ENCODE measurements around the gene KIF6. TPM values are rescaled to one million over a fixed set of nuclear protein-coding genes. Genes with fewer than 3 reads are reported as not detected.

Gene KIF6
- total RNA-seq, 2 donors from 2014 or later = 0.09 to 0.97 TPM

DNA sequence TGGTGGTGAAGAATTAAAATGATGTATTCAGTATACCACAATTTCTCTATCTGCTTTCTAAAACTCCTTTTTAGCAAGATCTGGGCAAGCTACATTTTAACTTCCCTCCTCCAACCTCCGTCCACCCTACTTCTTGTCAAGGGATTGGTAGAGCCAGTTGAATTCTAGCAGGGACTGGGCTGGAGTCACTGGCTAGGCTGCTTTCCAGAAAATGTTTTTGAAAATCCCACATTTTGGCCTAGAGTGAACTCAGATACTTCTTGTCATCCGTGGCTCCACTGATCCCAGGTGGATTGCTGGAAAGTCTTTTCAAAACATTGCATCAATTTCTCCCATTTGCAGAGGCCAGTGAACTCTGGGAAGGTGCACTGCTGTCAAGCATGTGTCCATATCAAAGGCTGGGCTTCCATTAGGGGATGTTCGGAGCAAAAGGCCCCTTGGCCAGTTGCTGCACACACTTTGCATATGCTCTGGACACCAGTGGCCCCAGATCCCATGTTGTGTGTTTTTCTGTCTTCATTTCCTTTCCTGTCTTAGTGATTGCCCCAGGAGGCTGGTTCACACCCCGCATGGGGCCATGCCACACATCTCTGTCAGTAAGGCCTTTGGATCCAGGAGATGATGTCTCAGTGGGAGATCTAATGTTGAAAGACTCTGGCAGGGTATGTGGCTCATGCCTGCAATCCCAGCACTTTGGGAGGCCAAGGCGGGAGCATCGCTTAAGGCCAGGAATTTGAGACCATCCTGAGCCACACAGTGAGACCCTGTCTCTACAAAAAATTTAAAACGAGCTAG lies 391.4 kb downstream of the KIF6 start:
- Histone ChIP-seq H3K4me3 (no peak overlapping the region), H3K4me1 (replicated peaks) (no peaks in the 10 kb centered on the region), H3K36me3 (no peaks in the 10 kb centered on the region), H3K27ac (no peak overlapping the region), H3K9me3 (no peaks in the 10 kb centered on the region), H3K27me3 (replicated peaks; ENCODE audit: insufficient read depth) (no peaks in the 10 kb centered on the region)
- TF ChIP-seq POLR2A (IDR thresholded peaks at IDR 0.05) (no peak), CTCF (IDR thresholded peaks at IDR 0.05) (no peak), POLR2AphosphoS5 (IDR thresholded peaks at IDR 0.05) (no peak)
- DNase-seq (ENCODE audit: low spot score) = no peak
- WGBS = 90% methylated on average over 7 of the region's 7 CpGs
- intact Hi-C loops (cut with DNase I) = no loop called here

- no peak for TF ChIP-seq CTCF (IDR thresholded peaks at IDR 0.05)
- TF ChIP-seq POLR2A (IDR thresholded peaks at IDR 0.05) = no peak
- peak; percentile 24 for TF ChIP-seq POLR2AphosphoS5 (IDR thresholded peaks at IDR 0.05)
- Histone ChIP-seq H3K27ac (no peak overlapping the region), H3K4me1 (replicated peaks) (no peaks in the 10 kb centered on the region), H3K9me3 (no peaks in the 10 kb centered on the region), H3K36me3 (no peaks in the 10 kb centered on the region), H3K27me3 (replicated peaks; ENCODE audit: insufficient read depth) (no peaks in the 10 kb centered on the region), H3K4me3 (no peak overlapping the region)
- peak; percentile 61 for DNase-seq (ENCODE audit: low spot score)
- intact Hi-C loops (cut with DNase I) = no loop called here
- WGBS = 21% methylated on average over 3 of the region's 3 CpGs
Measured at GRCh38 chr6:39330476-39330875, 394.7 kb downstream of the KIF6 start.

DNA sequence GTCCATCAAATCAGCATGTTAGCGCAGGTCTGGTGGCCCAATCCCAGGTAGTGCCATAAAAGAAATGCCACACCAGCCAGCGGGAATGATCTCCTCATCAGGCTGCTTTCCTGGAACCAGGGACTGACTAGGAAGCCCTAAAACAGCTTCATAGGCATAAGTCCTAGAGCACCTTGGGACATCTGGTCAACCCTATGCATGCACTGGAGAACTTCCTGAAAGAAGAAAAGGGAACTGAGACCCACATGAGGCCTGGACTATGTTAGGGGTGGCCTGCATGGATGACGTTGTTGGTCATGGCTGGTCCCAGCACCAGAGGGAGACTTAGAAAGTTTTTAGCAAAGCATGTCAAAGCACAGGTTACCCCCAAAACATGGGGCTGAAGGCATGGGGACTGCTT lies 395.2 kb downstream of the KIF6 start:
- Histone ChIP-seq H3K4me1 (replicated peaks) (no peaks in the 10 kb centered on the region), H3K36me3 (no peaks in the 10 kb centered on the region), H3K27ac (no peak overlapping the region), H3K27me3 (replicated peaks; ENCODE audit: insufficient read depth) (no peaks in the 10 kb centered on the region), H3K9me3 (no peaks in the 10 kb centered on the region), H3K4me3 (no peak overlapping the region)
- WGBS = 50% methylated on average over 3 of the region's 3 CpGs
- TF ChIP-seq POLR2AphosphoS5 (IDR thresholded peaks at IDR 0.05) (no peak), POLR2A (IDR thresholded peaks at IDR 0.05) (no peak), CTCF (IDR thresholded peaks at IDR 0.05) (no peak)
- intact Hi-C loops (cut with DNase I) = no loop called here
- no peak for DNase-seq (ENCODE audit: low spot score)

DNA sequence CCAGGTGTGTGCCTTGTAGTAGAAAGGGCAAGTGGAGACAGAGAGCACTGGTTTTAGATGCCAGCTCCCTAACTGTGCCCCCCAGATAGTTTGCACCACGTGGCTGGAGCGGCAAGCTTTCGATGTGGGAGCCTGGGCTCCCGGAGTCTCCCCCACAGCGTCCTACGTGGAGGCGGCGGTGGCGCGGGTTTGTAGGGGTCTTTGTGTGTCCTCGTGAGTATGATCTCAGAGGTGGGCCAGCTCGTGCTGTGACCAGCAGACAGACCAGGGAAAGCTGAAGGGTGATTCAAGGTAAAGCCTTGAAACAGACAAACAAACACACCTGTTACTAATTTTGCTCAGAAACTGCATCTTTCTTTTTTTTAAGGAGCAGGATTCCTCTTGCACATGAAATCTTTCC lies 397.1 kb downstream of the KIF6 start:
- Histone ChIP-seq H3K4me3 (no peak overlapping the region), H3K27ac (no peak overlapping the region), H3K27me3 (replicated peaks; ENCODE audit: insufficient read depth) (no peaks in the 10 kb centered on the region), H3K4me1 (replicated peaks) (no peaks in the 10 kb centered on the region), H3K9me3 (no peaks in the 10 kb centered on the region), H3K36me3 (no peaks in the 10 kb centered on the region)
- intact Hi-C loops (cut with DNase I) = no loop called here
- TF ChIP-seq POLR2A (IDR thresholded peaks at IDR 0.05) (no peak), POLR2AphosphoS5 (IDR thresholded peaks at IDR 0.05) (no peak), CTCF (IDR thresholded peaks at IDR 0.05) (no peak)
- DNase-seq (ENCODE audit: low spot score) = no peak
- 93% methylated on average over 12 of the region's 12 CpGs for WGBS

DNA sequence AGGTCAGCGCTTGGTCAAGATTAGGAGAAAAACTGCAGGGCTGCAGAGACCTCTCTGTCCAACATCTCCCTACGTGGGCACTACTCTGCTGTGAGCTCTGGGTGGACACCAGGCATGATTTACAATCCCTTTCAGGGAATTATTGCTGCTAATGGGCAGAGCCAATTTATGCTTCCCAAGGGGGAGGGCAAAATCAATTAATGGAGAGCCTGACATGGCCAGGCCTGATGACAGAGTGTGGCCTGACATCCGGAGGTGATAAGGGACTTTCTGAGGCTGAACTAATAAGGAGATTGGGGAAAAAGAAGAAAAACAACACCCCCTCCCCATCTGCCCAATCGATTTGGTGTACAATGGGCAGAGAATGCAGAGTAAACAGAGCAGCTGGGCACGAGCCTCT lies 397.7 kb downstream of the KIF6 start:
- DNase-seq (ENCODE audit: low spot score) = no peak
- no peak overlapping the region for H3K27ac ChIP-seq
- intact Hi-C loops (cut with DNase I) = no loop called here
- H3K27me3 ChIP-seq (replicated peaks; ENCODE audit: insufficient read depth) = no peaks in the 10 kb centered on the region
- 74% methylated on average over 5 of the region's 5 CpGs for WGBS
- no peaks in the 10 kb centered on the region for H3K4me1 ChIP-seq (replicated peaks)
- TF ChIP-seq POLR2A (IDR thresholded peaks at IDR 0.05) = no peak
- no peak for TF ChIP-seq POLR2AphosphoS5 (IDR thresholded peaks at IDR 0.05)
- no peak for TF ChIP-seq CTCF (IDR thresholded peaks at IDR 0.05)
- no peaks in the 10 kb centered on the region for H3K9me3 ChIP-seq
- no peak overlapping the region for H3K4me3 ChIP-seq
- H3K36me3 ChIP-seq = no peaks in the 10 kb centered on the region
